Endothelial cell of umbilical vein (primary cell): ENCODE results near the gene MSTO1. TPM values are rescaled to one million over a fixed set of nuclear protein-coding genes. Genes with fewer than 3 reads are reported as not detected.

Experiments used
- BruUV-seq: library from RNA; stranded (reverse); fragments of 400-500 nt; replicated peaks from 2 replicates; lab custom pipeline; 2021; lab: Mats Ljungman, UMichigan
- CTCF ChIA-PET: fragments of 300-600, 350-600 bp; sonication (Branson Sonifier 250); formaldehyde crosslinking; loops from one replicate; lab custom pipeline; 2021; ENCODE audit warnings: antibody characterized with exemption, inconsistent platforms; lab: Charles Lee
- POLR2A ChIA-PET: fragments of 300-600, 350-600 bp; sonication (Branson Sonifier 250); formaldehyde crosslinking; loops from one replicate; lab custom pipeline; 2021; ENCODE audit warnings: antibody characterized with exemption, inconsistent platforms; lab: Charles Lee
- DNase-seq: peaks from one replicate; pipeline ENCODE4 v3.0.0-alpha.2; 2011; ENCODE audit warnings: low read depth, low spot score
- FAIRE-seq: peaks from 2 replicates; lab custom pipeline; 2011; peaks lifted over from hg19 to GRCh38; lab: Jason Lieb, UNC
- H2AFZ ChIP-seq: 2 replicates; pipeline ENCODE4 v1.6.0; 2012; ENCODE audit warnings: low read depth, low read length, control low read depth, inconsistent platforms
- H3K27ac ChIP-seq: 2 replicates; pipeline ENCODE4 v1.5.1; 2011; ENCODE audit warnings: low read depth, mild to moderate bottlenecking, control low read depth, low read length, moderate library complexity; ENCODE audit not compliant: insufficient read depth
- H3K27me3 ChIP-seq, 2 experiments: 2 replicates each; pipeline versions ENCODE4 v1.6.0 to v1.6.1; 2011; ENCODE audit warnings: low read length in 2 of 2, mixed read lengths in 1 of 2; ENCODE audit not compliant: control insufficient read depth in 2 of 2, insufficient read depth in 2 of 2
- H3K36me3 ChIP-seq, 2 experiments: 2 replicates in 1 of 2; 3 replicates in 1 of 2; pipeline ENCODE4 v1.5.1; 2011; ENCODE audit warnings: low read length in 2 of 2, mild to moderate bottlenecking in 1 of 2, moderate library complexity in 1 of 2; ENCODE audit not compliant: control insufficient read depth in 2 of 2, insufficient read depth in 2 of 2; ENCODE audit errors: extremely low read depth in 1 of 2
- H3K4me1 ChIP-seq: 3 replicates; pipeline ENCODE4 v1.5.1; 2011; ENCODE audit warnings: mild to moderate bottlenecking, low read length; ENCODE audit not compliant: control insufficient read depth, insufficient read depth; ENCODE audit errors: extremely low read depth
- H3K4me2 ChIP-seq: 2 replicates; pipeline ENCODE4 v1.6.1; 2011; ENCODE audit warnings: low read length, control low read depth, mixed read lengths; ENCODE audit not compliant: insufficient read depth
- H3K4me3 ChIP-seq, 3 experiments: fragments of 200-600 bp in 1 of 3; sonication (generic), shearing (Covaris generic) in 1 of 3; replicated peaks in 1 of 3; 2 replicates each; pipeline ENCODE4 v1.5.1; 2011 to 2016; ENCODE audit warnings: control low read depth in 3 of 3, low read length in 3 of 3, mild to moderate bottlenecking in 2 of 3, inconsistent platforms in 1 of 3, low read depth in 1 of 3, moderate library complexity in 1 of 3; ENCODE audit not compliant: insufficient read depth in 1 of 3
- H3K79me2 ChIP-seq: 2 replicates; pipeline ENCODE4 v1.6.0; 2012; ENCODE audit warnings: low read length, inconsistent platforms; ENCODE audit not compliant: control insufficient read depth, insufficient read depth
- H3K9ac ChIP-seq: replicated peaks from 2 replicates; pipeline ENCODE3; 2011; ENCODE audit warnings: low read length, control low read depth; ENCODE audit not compliant: insufficient read depth; ENCODE audit errors: extremely low read depth
- H3K9me1 ChIP-seq: replicated peaks from 3 replicates; pipeline ENCODE4 v1.6.0; 2011; ENCODE audit warnings: mild to moderate bottlenecking, low read length; ENCODE audit not compliant: control insufficient read depth, insufficient read depth; ENCODE audit errors: extremely low read depth
- H3K9me3 ChIP-seq: replicated peaks from 2 replicates; pipeline ENCODE4 v1.5.1; 2012; ENCODE audit warnings: low read length, inconsistent platforms; ENCODE audit not compliant: control insufficient read depth, insufficient read depth
- H4K20me1 ChIP-seq: replicated peaks from 2 replicates; pipeline ENCODE3; 2011; ENCODE audit warnings: mild to moderate bottlenecking, low read length; ENCODE audit not compliant: control insufficient read depth, insufficient read depth; ENCODE audit errors: extremely low read depth
- CTCF ChIP-seq, 2 donors: IDR thresholded peaks; 1 replicate in 1 of 2; 2 replicates in 1 of 2; pipeline ENCODE4 v1.5.1; 2011; ENCODE audit warnings: low read length in 2 of 2, mild to moderate bottlenecking in 2 of 2, moderate library complexity in 2 of 2, control low read depth in 1 of 2, inconsistent platforms in 1 of 2, low read depth in 1 of 2; ENCODE audit not compliant: insufficient read depth in 1 of 2; ENCODE audit errors: extremely low read depth in 1 of 2
- EZH2 ChIP-seq: IDR thresholded peaks from 2 replicates; pipeline ENCODE4 v1.6.1; 2012; ENCODE audit warnings: borderline replicate concordance, low read depth, mild to moderate bottlenecking, moderate library complexity, low read length, inconsistent platforms; ENCODE audit not compliant: severe bottlenecking
- FOS ChIP-seq: IDR thresholded peaks from 2 replicates; pipeline ENCODE4 v1.6.1; 2011; ENCODE audit warnings: mild to moderate bottlenecking, low read length, moderate library complexity, borderline replicate concordance; ENCODE audit not compliant: insufficient read depth
- GATA2 ChIP-seq: IDR thresholded peaks from 2 replicates; pipeline ENCODE4 v1.7.0; 2011; ENCODE audit warnings: low read depth, mild to moderate bottlenecking, moderate library complexity, mixed read lengths, low read length; ENCODE audit not compliant: insufficient read length, insufficient read depth
- JUN ChIP-seq: IDR thresholded peaks from 2 replicates; pipeline ENCODE4 v1.6.1; 2011; ENCODE audit warnings: borderline replicate concordance, low read depth; ENCODE audit not compliant: insufficient read length, insufficient read depth
- MAX ChIP-seq: IDR thresholded peaks from 2 replicates; pipeline ENCODE4 v1.6.1; 2011; ENCODE audit not compliant: insufficient read depth, insufficient read length
- MYC ChIP-seq: IDR thresholded peaks from one replicate; pipeline ENCODE4 v1.6.1; 2011; ENCODE audit warnings: mild to moderate bottlenecking, low read depth, low read length
- POLR2A ChIP-seq: IDR thresholded peaks from 2 replicates; pipeline ENCODE4 v1.6.1; 2012; ENCODE audit warnings: low read depth, mild to moderate bottlenecking, control low read depth, low read length
- POLR2AphosphoS5 ChIP-seq: IDR thresholded peaks from 2 replicates; pipeline ENCODE4 v1.6.1; 2012; ENCODE audit warnings: low read depth, mild to moderate bottlenecking, control low read depth, low read length, moderate library complexity; ENCODE audit not compliant: insufficient read depth
- dilution Hi-C: fragments of 300-500 bp; cut with MboI; formaldehyde crosslinking; loops from one replicate; pipeline ENCODE4 v1.15.0; 2019; ENCODE audit warnings: low sequenced_read_pairs; ENCODE audit not compliant: extremely low pct_ligation_motif_present
- intact Hi-C: fragments of 100-400 bp; cut with micrococcal nuclease; formaldehyde crosslinking; loops from one replicate; pipeline ENCODE4 v1.10.0; 2022
- polyA plus RNA-seq, 4 experiments: library from polyadenylated mRNA; depleted of rRNA in 3 of 4; stranded (reverse) in 3 of 4; unstranded in 1 of 4; fragments of >200 nt; gene quantifications; 2 replicates each; pipeline versions ENCODE4 v1.2.1 to v1.2.3, GENCODE V29; 2011 to 2012; ENCODE audit warnings: missing spikeins in 1 of 4
- total RNA-seq: library from RNA; stranded (reverse); gene quantifications from 2 replicates; pipeline ENCODE4 v1.2.3, GENCODE V29; 2021

Gene MSTO1
- total and polyA plus RNA-seq, 2 donors (not counting 3 experiments of a cell fraction or from before 2014, with no cell fraction given), result 36.8 to 51.9 TPM

GRCh38 chr1:155645648-155646047, 35.6 kb downstream of the MSTO1 start:
- H4K20me1 ChIP-seq, result no peaks in the 10 kb centered on the region
- H3K4me3 ChIP-seq, result no peak overlapping the region
- ChIA-PET CTCF (no interaction called here), POLR2A (no interaction called here)
- no peaks in the 10 kb centered on the region for H3K36me3 ChIP-seq
- FAIRE-seq (no peak), DNase-seq (no peak)
- intact Hi-C loops, result loop anchor here (5.0 kb wide), 2 partner anchors 53 to 323 kb away; partner anchors contain the start of gene RUSC1
- peaks cover 4% of the 10 kb centered on the region for H3K9me3 ChIP-seq
- no peak overlapping the region for H3K4me2 ChIP-seq
- no peak overlapping the region for H3K9ac ChIP-seq
- BruUV-seq, result no TSS peak
- TF ChIP-seq GATA2 (no peak), MAX (no peak), POLR2A (no peak)
- no peaks in the 10 kb centered on the region for H3K27me3 ChIP-seq
- H3K9me1 ChIP-seq, result no peaks in the 10 kb centered on the region
- dilution Hi-C loops, result no loop called here
- H2AFZ ChIP-seq, result no peak overlapping the region
- no peak overlapping the region for H3K27ac ChIP-seq
- H3K79me2 ChIP-seq, result no peaks in the 10 kb centered on the region
- H3K4me1 ChIP-seq, result peaks cover 7% of the 10 kb centered on the region

GRCh38 chr1:155646307-155646706, 36.3 kb downstream of the MSTO1 start:
- Histone ChIP-seq H3K9me3 (peaks cover 4% of the 10 kb centered on the region), H2AFZ (no peak overlapping the region), H3K9ac (no peak overlapping the region), H3K27me3 (no peaks in the 10 kb centered on the region), H3K4me2 (no peak overlapping the region), H3K4me1 (peaks cover 7% of the 10 kb centered on the region), H4K20me1 (no peaks in the 10 kb centered on the region), H3K36me3 (no peaks in the 10 kb centered on the region), H3K4me3 (no peak overlapping the region), H3K79me2 (no peaks in the 10 kb centered on the region), H3K9me1 (no peaks in the 10 kb centered on the region), H3K27ac (no peak overlapping the region)
- FAIRE-seq (no peak), DNase-seq (no peak)
- no TSS peak for BruUV-seq
- dilution Hi-C loops (no loop called here), intact Hi-C loops (loop anchor here (5.0 kb wide), 2 partner anchors 54 to 324 kb away; partner anchors contain the start of gene RUSC1)
- no peak for TF ChIP-seq GATA2
- TF ChIP-seq MAX, result no peak
- TF ChIP-seq FOS, result no peak
- TF ChIP-seq POLR2A, result no peak
- no peak for TF ChIP-seq MYC
- no peak for TF ChIP-seq POLR2AphosphoS5
- no peak for TF ChIP-seq JUN
- no peak for TF ChIP-seq EZH2
- TF ChIP-seq CTCF (IDR thresholded peaks at IDR 0.05; ENCODE audit: extremely low read depth in 1 of 2, insufficient read depth in 1 of 2, low read depth in 1 of 2, low read length in 2 of 2), result no peak
- POLR2A ChIA-PET, result no interaction called here
- CTCF ChIA-PET, result interaction anchor here (1.4 kb wide), 1 partner anchor 395 kb away, joined by 7 read pairs; no protein-coding TSS in a partner anchor
